GM12865 (cell line): ENCODE measurements around the gene NUDT6.
"Not testable (repeated sequence)": the region's sequence is repeated elsewhere in the genome, so short reads cannot be mapped to it uniquely, and the experiment has no call there.

ENCODE experiments used
- DNase-seq: peaks from one replicate; pipeline ENCODE4 v3.0.0; 2010; ENCODE audit warnings: low read depth
- H3K4me3 ChIP-seq: 2 replicates; pipeline ENCODE4 v1.5.1; 2011; ENCODE audit warnings: mild to moderate bottlenecking, low read depth, low read length, control low read depth
- TF ChIP-seq, protein P1 (sequence below): IDR thresholded peaks from 2 replicates; pipeline ENCODE4 v1.5.1; 2011; ENCODE audit warnings: low read length, control low read depth, low read depth, inconsistent platforms; ENCODE audit not compliant: insufficient read depth; ENCODE audit errors: missing control alignments

NUDT6 gene

DNA sequence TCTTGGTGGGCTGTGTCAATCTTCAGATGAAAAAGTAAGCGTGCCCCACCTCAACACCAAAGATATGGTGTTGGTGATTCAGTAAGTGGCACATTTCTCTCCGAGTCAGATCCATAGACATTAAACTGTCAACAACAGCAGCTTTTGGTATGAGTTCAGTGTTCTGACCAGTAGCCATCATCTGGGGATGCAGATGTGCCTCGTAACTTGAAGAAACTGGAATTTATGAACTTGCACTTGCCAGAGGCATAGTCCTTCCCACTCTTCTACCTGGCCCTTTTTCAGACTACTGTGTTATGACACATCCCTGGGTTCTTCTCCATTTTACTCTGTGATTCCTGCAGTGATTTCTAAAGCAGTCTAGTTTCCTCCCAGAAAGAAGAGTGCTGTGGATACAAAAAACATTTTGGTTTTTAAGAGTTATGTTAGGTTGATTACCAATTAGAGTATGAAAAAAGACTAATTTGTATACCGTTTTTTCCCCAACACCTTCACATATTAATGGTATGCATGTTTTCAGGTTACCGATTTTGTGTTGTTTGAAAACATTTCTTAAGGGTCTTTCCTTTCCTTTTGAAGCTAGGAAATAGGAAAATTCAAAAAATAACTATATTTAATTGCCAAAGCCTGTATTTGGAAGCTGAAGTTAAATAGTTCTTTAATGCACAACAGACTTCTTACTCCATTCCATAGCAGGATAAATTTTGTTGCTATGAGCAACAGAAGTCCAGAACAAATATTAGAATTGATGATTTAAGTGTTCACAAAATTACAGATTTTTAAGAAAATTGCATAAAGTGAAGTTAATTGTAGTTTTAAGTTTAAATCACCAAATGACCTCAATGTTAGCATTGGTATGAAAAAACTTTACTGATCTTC lies 39.3 kb downstream of the NUDT6 start:
- no peak for DNase-seq
- no peak overlapping the region for H3K4me3 ChIP-seq
- TF ChIP-seq, protein P1, sequence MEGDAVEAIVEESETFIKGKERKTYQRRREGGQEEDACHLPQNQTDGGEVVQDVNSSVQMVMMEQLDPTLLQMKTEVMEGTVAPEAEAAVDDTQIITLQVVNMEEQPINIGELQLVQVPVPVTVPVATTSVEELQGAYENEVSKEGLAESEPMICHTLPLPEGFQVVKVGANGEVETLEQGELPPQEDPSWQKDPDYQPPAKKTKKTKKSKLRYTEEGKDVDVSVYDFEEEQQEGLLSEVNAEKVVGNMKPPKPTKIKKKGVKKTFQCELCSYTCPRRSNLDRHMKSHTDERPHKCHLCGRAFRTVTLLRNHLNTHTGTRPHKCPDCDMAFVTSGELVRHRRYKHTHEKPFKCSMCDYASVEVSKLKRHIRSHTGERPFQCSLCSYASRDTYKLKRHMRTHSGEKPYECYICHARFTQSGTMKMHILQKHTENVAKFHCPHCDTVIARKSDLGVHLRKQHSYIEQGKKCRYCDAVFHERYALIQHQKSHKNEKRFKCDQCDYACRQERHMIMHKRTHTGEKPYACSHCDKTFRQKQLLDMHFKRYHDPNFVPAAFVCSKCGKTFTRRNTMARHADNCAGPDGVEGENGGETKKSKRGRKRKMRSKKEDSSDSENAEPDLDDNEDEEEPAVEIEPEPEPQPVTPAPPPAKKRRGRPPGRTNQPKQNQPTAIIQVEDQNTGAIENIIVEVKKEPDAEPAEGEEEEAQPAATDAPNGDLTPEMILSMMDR: no peak

DNA sequence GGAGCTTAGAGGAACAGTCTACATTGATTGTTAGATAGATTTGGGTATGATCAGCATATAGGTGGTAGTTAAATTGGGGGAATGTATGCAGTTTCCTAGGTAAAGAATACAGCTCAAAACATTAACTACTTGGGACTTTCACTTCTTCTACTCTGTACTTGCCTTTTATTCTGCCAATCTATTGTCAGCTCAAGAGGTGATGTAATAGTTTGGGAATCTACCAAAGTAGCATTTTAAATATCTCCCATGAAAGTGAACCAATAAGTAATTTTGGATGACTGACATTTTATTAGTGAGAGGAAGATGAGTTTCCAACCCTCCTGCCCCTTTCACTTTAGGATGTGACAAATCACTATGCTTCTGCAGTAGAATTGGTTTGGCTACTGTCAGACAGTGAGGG lies 43.4 kb downstream of the NUDT6 start:
- no peak for DNase-seq
- no peak overlapping the region for H3K4me3 ChIP-seq
- TF ChIP-seq, protein P1: no peak

DNA sequence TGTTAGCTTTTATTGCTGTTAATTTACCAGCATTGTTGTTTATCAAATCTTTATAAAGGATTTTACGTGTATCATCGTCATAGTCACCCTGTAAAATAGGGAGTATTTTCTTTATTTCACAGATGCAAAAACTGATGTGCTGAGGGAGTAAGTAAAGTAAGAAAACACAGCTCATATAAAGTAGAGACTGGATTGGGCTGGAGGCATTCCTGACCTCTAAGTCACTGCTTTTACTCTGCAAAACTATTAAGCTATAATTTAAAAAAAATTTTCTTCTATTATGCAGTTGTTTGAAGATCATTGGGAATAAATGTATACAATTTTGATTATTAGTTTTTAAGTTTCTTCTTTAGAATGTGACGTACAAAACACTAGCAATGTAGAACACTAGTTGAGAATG lies 45.9 kb downstream of the NUDT6 start:
- no peak overlapping the region for H3K4me3 ChIP-seq
- TF ChIP-seq, protein P1: no peak
- no peak for DNase-seq

DNA sequence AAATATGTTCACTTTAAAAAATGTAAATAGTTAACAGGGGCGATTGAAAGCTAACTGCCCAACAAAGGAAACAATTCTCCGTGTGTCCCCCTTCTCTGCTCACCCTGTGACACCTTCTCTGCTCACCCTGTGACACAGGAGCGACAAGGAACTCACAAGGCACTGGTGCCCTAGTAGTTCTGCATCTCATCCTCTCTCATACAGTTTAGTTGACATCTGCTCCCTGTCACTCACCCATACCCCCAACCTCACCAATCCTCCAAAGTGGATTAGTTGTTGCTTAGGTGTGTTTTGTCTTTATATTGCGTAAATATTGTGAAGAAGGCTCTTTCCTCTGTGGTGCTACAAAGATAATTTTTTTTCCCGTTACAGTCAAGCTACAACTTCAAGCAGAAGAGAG lies 46.4 kb downstream of the NUDT6 start:
- no peak overlapping the region for H3K4me3 ChIP-seq
- no peak for DNase-seq
- TF ChIP-seq, protein P1: no peak

DNA sequence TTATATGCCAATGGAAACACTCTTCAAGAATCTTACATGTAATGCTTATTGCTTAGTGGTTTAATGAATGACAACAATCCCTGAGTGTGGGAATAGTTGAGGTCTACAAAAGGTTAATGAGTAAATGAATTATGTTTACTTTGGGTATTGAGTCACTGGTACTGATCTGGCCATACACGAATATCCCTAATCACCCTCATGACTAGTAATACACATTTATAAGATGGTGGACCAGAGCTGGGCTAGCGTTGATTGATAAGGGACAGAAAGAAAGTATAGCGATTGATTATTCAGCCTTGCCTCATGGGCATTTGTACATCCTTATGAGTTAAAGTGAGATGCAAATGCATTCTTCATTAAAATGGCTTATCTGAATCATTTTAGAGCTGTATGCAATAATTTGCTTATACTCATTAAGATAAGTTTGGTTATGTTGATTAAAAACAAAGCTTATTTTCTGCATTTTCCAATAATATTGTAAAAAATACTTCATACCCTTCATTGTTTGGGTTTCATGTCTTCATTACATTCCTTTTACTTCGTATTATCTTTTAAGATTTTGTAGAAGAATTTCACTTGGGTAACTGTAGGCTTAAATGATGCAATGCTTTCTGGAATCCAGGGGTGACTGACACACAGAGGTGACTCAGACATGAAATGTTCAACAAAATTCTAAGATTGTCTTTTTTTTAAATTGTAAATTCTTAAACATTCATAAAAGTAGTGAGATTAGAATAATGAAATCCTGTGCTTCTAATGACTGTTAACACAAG lies 48.4 kb downstream of the NUDT6 start:
- DNase-seq: no peak

DNA sequence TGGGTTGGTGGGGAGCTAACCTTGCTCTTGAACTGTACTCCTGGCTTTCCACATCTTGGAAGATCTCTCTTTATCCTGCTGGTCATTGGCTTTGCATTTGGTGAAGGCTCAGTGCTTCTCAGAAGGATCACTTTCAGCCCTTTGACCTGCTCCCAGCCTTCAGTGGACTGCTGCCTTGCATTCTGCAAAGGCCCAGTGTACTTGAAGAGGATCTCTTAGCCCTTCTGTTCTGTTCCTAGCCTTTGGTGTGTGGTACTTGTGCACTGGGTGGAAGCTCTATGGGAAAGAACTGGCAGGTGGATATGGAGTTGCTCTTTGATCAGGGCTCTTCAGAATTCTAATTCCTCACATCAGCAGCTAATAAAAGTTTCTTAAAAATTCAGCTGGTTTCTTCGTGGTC lies 49.3 kb downstream of the NUDT6 start:
- no peak overlapping the region for H3K4me3 ChIP-seq
- no peak for DNase-seq
- TF ChIP-seq, protein P1: no peak

More for the DNA sequence above, 48.4 kb downstream of the NUDT6 start:
- no peak overlapping the region for H3K4me3 ChIP-seq
- TF ChIP-seq, protein P1: no peak

DNA sequence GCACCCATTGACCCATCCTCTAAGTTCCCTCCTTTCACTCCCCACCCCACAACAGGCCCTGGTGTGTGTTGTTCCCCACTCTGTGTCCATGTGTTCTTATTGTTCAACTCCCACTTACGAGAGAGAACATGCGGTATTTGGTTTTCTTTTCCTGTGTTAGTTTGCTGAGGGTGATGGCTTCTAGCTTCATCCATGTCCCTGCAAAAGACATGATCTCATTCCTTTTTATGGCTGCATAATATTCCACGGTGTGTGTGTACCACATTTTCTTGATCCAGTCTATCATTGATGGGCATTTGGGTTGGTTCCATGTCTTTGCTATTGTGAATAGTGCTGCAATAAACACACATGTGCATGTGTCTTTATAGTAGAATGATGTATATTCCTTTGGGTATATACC lies 54.2 kb downstream of the NUDT6 start:
- not testable (repeated sequence) for H3K4me3 ChIP-seq, DNase-seq
